NCI-H146 (cell line): ENCODE results near the gene TMEM120A.

Experiments
- DNase-seq: peaks from one replicate; lab custom pipeline; 2025; lab: John Stamatoyannopoulos, UW

The TMEM120A gene

DNA sequence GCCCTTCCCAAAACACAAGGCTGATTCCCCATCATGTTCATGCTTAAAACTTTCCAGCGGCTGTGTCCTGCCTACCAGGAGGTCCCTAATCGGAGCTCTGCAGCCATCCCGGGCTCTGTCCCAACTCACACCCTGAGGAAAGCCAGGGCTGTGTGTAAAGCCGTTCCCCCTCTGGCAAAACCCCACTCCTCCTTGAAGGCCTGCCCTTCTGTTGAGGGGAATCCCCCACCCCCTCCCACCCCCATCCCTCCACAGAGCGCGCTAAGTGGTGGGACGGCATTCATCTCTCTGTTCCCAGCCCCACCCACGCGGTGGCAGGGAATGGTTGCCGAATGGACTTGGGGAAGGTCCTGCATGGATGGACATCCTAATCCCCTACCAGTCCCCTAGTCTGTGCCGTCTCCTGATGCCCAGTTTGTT lies 667 bp upstream of the TMEM120A start:
- no peak for DNase-seq

DNA sequence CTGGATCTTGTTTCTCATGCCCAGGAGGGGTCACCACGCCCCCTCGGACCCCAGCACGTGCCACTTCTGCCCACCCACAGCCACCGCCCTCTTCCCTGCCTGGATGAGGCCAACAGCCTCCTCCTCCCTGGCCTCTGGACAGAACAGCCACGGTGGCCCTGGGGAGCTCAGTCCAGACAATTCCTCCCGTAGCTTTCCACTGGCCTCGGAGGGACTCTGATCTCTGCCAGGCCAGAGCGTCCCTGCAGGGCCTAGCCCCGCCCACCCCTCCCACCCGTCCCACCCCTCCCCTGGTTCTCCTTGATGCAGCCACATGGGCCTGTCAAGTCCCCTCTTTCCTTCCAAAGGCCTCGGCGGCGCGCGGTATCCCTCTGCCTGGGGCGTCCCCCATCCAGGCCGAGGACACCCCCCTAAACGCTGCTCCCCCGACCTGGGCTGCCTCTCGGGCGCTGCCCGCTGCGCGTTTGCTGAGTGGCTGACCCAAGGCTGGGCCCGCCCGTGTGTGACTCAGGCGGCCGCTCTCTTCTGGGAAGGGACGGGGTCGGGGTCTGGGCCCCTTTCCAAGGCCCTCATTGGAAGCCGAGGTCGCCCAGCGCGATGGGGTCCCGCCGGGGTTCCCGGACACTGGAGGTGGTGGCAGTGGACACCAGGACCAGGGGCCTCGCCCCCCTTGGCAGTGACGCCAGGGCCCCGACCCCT lies 557 bp downstream of the TMEM120A start:
- DNase-seq = peak; percentile 77

DNA sequence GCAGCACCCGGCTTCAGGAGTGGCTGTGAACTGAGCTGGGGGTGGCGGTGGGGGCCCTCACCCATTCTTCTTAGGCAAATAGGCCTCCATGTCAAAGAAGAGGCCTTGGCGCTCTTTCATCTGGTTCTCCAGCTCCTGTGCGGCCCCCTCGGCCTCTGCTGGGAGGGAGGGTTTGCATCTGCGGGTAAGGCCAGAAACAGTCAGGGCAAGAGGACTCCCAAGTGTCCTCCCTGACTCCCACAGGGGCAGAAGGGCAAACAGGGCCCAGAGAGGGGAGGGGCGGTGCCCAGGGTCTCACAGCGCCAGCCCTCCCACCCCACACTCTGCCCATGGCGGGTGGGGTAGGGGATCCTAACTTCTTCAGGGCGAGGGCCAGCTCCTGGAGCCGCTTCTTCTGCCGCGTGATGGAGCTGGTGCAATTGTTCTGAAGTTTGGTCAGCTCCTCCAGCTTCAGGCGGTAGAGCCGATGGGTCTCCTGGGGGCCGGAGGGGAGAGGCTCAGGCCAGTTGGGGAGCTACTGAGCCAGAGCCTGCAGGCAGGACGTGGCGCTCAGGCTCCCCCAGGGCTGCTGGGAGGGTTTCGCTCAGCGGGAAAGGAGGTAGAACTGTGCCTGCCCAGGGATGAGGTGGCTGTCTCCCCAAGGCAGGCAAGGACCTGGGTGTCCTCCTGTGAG lies 2.2 kb downstream of the TMEM120A start:
- no peak for DNase-seq

DNA sequence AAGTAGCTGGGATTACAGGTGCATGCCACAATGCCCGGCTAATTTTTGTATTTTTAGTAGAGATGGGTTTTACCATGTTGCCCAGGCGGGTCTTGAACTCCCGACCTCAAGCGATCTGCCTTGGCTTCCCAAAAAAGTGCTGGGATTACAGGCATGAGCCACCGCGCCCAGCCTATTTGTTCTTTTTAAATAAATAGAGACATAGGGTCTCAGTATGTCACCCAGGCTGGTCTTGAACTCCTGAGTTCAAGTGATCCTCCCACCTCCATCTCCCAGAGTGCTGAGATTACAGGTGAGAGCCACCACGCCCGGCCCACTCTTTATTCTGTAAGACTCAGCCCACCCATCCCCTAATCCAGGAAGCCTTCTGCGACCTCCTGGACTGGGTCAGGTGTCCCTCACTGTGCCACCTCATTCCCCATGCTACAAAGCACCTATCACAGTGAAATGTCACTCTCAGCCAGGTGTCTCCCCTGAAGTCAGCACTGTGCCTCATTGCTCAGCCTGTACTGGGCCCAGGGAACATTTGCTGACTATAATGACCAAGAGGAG lies 2.8 kb downstream of the TMEM120A start:
- no peak for DNase-seq

DNA sequence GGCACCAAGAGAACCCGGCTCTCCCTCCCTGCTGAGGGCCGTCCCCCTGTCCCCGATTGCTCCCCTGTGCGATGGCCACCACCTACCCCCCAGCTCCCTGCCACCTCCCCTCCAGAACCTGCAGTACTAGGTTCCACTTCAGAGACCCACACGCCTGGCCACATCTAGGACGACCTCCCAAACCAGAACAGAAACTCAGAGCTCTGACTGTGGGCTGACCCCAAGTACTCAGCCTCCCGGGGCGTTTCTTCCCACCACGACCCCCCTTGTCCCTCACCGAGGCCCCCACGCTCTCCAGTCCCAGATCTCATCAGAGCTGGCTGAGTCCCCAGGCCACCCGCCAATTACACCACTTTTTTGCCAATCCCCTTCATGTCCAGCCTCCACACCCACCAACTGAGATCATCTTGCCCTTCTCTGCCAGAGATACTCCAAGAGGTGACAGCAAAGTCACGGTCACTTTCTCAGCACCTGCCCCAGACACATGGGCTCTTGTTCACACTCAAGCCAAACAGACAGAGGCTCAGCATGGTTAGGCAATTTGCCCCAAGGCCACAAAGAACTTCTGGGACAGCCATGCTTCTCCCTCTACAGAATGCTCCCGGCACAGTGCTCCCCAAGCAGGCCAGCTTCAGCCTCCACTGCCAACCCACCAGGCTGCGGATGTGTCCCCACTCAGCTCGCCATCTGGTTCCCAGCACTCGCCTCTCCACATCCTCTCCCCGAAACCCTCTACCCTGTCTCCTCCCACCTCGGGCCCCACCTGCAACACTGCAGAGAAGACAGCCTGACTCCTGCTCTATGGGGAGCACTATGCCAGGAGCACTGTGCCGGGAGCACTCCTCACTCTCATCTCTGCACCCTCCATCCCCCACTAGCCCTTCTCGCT lies 4.7 kb downstream of the TMEM120A start:
- DNase-seq = no peak

DNA sequence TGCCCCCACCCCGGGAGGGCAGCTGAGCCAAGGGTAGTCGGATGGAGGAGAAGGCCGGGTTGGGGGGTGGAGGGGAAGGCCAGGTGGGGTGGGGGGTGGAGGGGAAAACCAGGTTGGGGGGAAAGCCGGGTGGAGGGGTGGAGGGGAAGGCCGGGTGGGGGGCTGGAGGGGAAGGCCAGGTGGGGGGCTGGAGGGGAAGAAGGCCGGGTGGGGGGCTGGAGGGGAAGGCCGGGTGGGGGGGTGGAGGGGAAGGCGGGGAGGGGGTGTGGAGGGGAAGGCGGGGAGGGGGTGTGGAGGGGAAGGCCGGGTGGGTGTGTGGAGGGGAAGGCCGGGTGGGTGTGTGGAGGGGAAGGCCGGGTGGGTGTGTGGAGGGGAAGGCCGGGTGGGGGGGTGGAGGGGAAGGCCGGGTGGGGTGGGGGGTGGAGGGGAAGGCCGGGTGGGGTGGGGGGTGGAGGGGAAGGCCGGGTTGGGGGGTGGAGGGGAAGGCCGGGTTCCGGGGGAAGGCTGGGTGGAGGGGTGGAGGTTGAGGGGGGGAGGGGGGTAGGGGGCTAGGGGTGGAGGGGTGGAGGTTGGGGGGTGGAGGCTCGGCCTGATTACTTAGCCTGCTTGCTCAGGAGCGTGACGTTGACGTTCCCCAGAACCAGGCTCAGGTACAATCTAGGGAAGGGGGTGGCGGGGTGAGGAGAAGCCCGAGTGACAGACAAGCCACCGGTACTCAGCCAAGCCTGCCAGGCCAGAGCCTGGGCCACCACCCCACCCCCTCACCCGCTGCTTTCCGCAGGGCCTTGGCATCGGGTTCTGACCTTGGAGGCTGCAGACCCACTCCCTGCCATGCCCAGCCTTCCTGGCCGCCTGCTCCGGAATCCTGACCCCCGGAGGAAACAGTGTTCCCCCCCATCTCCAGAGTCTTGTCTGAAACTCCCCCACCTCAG lies 5.6 kb downstream of the TMEM120A start:
- no peak for DNase-seq

DNA sequence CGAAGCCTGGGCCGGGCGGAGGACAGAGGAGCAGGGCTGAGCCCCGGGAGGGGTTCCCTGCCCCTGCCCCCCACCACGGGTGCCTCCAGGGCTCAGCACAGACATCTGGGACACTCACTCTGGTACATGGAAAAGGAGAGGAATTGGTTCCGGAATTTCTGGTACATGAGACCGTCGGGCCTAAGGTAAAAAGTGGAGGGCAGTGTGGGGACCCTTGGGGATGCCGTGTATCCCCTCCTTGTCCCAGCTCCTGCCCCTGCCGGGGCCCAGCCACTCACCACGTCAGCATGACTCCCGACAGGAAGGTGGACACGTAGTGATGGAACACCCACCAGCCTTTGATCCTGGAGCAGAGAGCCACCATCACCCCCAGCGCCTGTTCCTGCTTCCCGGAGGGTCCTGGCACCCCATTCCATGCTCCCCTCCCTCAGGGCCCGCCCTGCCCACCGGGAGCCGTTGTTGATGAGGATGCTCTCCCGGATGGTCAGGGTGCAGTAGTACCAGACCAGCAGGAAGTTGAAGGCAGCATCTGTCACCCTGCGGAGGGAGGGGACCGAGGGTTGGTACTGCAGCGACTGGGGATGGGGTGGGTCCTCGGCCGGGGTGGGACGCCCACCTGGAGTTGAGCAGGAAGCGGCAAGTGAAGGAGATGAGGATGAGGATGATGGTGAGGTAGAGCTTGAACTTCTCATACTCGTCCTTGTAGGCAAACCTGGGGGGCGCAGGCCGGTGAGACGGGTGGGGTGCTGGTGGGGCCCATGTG lies 6.4 kb downstream of the TMEM120A start:
- no peak for DNase-seq

DNA sequence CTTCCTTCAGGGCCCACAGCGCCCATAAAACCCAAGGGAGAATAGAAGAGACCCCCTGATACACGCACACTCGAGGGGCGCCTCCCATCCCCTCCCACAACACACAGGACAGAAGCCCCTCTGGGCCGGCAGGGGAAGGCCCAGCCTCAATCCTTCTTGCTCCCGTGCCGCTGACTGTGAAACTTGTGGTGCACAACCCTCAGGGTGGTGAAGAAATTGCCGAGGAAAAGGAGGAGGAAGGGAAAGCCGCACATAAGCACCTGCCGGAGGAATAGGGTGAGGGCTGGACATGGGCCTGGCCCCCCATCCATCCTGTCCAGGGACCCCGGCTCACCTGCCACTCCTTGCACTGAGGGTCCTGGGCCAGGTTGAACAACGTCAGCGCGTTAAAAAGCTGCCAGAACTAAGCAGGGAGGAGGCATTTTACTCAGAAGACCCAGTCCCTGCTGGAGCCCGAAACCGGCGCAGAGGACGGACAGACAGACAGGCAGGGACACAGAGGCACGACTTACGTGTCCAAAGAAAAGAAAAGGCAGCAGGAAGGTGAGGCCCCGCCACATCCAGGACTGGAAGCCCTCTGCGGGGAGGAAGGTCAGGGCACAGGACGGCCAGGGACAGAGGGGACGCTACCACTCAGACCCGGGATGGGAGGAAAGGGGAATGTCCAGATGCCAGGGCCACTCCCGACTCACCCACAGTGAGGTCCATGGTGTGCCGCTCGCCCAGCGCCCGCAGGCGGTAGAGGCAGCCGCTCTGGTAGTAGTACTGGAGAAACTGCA lies 7.2 kb downstream of the TMEM120A start:
- DNase-seq = no peak

DNA sequence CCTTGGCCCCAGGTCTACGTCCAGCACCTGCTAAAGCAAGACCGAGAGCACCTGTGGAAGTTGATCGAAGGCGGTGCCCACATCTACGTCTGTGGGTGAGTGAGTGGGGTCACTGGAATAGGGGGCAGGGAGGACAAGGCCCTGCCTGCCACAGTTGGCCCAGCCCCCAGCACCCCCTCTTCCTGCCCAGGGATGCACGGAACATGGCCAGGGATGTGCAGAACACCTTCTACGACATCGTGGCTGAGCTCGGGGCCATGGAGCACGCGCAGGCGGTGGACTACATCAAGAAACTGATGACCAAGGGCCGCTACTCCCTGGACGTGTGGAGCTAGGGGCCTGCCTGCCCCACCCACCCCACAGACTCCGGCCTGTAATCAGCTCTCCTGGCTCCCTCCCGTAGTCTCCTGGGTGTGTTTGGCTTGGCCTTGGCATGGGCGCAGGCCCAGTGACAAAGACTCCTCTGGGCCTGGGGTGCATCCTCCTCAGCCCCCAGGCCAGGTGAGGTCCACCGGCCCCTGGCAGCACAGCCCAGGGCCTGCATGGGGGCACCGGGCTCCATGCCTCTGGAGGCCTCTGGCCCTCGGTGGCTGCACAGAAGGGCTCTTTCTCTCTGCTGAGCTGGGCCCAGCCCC lies 8.1 kb downstream of the TMEM120A start:
- DNase-seq = no peak

DNA sequence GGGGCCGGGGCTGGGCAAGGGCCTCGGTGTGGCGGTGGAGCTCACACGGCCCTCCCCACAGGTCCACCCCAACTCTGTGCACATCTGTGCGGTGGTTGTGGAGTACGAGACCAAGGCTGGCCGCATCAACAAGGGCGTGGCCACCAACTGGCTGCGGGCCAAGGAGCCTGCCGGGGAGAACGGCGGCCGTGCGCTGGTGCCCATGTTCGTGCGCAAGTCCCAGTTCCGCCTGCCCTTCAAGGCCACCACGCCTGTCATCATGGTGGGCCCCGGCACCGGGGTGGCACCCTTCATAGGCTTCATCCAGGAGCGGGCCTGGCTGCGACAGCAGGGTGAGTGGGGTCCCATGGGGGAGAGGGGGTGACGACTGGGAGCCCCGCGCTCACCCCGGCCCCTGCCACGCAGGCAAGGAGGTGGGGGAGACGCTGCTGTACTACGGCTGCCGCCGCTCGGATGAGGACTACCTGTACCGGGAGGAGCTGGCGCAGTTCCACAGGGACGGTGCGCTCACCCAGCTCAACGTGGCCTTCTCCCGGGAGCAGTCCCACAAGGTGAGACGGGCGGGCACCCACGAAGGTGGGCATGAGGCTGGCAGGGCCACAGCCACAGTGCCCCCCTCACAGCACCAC lies 8.8 kb downstream of the TMEM120A start:
- DNase-seq = no peak

DNA sequence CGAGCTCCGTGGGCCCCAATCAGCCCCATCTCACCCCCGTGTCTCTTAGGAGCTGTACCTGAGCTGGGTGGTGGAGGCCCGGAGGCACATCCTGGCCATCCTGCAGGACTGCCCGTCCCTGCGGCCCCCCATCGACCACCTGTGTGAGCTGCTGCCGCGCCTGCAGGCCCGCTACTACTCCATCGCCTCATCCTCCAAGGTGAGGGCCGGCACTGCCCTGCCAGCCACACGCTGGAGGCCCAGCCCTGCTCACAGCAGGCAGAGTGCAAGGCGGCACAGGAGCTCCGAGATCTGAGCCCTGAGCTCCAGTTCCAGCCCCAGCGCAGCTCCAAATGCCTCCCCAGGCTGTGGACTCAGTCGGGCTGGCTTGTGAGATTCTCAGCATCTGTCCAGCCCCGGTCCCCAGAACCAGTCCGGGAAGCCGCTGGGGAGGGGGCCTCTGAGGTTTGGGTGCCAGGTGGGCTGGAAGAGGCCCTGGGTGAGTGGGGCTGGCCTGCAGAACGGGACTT lies 9.3 kb downstream of the TMEM120A start:
- no peak for DNase-seq

DNA sequence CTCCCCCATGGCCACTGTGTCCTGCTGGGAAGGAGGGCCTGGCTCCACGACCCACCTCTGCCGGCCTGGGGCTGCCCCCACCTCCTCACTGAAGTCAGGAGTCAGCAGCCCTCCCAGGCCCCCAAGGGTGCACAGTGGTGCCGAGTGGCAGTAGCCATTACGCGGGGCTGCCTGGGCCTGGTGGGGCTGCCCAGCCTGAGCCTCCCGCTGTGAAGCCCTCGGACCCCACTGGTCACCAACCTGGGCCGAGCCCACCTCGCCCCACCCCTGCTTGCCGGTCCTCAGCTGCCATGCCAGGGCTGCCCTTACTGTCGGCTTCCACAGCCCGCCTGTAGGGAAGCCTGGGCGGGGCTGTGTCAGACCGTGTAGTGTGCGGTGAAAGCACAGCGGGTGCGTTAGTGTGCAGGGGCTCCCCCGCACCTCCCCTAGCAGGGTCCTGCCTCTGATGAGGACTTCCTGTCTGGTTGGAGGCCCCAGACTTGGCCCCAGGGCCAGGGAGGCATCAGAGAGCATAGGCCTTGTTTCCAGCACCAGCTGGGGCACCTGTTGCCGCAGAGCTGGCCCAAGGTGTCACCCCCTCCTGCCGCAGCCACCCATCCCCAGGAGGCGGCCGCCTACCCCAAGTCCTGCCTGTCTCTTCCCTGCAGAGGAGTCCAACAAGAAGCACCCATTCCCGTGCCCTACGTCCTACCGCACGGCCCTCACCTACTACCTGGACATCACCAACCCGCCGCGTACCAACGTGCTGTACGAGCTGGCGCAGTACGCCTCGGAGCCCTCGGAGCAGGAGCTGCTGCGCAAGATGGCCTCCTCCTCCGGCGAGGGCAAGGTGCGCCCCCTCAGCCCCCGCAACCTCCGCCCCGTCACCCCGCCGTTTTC lies 10.0 kb downstream of the TMEM120A start:
- no peak for DNase-seq

DNA sequence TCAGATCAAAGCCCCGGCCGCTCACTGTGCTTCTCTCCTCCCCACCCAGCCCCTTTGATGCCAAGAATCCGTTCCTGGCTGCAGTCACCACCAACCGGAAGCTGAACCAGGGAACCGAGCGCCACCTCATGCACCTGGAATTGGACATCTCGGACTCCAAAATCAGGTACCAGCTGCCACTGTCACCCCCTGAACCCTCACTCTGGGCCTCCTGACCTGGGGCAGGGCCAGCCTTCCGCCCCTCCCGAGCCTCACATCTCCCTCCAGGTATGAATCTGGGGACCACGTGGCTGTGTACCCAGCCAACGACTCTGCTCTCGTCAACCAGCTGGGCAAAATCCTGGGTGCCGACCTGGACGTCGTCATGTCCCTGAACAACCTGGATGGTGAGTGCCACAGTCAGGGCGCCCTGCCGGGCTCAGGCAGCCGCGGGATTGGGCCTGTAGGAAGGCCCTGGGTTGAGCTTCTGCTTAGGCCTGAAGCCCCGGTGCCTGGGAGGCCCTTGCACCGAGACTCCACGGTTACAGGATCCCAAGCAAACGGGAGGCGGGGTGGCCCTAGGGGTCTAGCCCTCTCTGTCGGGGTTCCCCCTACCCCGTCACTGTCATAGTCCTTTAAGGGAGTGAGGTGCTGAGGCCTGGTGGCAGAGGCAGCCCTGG lies 10.8 kb downstream of the TMEM120A start:
- DNase-seq = no peak

DNA sequence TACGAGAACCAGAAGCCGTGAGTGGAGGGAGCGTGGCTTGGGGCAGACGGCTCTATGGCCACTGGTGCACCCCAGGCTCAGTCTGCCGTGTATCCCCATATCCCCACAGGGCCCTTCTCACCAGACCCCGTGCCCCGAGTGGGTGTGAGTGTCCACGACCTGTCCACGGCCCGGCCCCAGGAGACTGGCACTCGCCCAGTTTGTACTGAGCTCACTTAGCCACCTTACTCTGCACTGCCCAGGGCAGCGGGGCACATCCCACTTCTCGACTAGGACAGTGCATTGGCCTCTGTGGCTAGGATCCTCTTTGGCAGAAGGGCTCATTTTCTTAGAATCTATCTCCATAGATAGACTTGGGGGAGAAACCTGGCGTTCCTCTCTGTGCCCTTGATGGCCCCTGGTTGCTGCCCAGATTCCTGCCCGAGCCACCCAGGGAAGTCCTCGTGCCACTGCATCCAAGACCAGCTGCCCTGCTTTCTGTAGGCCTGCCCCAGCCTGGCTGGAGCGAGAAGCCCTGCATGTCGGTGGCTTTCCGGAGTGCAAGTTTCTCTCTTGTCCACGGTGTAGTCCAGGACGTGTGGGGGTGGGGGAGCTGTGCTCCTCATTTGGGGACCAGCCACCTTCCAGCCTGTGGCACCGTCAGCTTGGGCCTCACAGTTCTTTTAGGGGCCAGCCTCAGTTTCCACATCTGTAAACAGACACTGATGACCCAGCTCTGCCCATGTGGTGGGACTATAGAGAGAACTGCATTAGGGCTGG lies 11.9 kb downstream of the TMEM120A start:
- no peak for DNase-seq

DNA sequence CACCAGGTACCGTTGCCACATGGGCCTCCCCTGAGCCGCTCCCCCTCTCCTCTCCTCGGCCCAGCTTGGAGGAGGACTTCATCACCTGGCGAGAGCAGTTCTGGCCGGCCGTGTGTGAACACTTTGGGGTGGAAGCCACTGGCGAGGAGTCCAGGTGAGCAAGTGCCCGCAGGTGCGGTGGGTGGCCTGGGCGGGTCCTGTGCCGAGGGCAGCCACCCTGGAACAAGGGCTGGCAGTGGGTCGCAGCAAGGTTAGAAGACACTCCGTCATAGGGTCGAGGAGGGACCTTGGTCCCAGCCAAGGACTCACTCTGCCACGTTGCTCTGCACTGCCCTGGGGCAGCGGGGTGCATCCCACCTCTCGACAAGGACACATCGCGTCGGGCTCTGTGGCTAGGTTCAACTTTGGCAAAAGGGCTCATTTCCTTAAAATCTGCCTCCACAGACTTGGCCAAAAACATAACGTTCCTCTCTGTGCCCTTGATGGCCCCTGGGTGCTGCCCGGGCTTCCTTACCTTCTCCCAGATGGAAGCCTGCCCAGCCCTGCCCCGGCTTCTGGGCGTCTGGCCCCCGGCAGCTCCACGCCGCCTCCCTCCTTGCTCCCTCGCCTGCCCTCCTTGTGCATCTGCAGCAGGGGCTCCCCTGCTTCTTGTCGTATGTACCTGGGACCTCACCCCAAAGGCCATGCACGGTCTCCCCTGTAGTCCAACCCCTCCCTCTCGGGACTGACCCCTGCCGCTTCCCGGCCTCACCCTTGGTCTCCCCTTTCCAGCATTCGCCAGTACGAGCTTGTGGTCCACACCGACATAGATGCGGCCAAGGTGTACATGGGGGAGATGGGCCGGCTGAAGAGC lies 12.7 kb downstream of the TMEM120A start:
- no peak for DNase-seq

DNA sequence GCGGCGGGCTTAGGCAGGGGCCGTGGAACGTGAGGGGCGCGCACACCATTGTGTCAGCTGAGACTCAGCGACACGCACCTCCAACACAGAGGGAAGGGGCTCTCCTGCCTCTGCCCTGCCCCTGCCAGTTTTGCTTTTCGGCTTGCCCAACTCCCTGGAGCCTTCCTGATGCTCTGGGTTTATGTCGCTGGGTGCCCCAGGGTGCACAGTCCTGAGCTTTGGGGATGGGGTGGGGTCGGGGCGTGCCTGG lies 13.3 kb downstream of the TMEM120A start:
- no peak for DNase-seq
